ENCODE measurements around the gene DPYD.

DNA sequence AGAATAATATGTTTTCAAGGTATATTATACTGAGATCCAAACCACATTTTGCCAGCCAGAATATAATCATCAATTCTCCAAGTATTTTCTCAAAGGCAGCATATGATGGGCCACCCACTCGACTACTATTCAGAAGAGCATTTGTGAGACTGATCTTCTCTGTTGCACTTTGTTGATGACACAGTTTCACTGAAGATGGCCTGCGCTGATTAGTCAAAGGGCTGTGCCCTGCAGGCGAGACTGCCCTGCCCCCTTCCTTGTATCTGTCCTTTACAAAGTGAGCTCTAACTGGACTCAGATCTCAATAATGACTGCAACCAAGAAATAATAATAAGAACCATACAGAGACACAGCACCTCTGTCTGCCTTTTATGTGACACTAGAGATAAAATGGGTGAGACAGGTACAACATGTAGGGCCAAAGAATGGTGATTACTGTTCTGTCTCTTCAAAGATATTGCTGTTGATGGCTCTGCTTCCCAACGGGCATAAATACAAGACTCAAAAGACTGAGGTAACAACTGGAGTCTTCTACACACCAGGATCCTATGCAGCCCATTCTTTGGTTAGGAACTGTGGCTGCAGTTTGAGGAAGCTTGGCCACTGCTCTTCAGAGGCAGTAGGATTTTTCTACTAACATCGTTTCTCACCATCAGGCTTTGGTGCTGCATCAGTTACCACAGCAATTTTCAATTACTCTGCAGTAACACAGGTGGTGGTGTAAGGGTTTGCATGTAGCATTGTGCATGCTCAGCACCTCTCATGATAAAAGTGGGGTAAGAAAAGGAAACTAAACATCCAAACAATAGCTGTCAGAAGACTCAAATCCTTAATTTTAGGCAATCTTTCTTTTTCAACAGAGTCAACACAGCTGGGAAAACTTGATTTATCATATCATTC is 718.1 kb downstream of the DPYD start:
- TF ChIP-seq, protein P1, sequence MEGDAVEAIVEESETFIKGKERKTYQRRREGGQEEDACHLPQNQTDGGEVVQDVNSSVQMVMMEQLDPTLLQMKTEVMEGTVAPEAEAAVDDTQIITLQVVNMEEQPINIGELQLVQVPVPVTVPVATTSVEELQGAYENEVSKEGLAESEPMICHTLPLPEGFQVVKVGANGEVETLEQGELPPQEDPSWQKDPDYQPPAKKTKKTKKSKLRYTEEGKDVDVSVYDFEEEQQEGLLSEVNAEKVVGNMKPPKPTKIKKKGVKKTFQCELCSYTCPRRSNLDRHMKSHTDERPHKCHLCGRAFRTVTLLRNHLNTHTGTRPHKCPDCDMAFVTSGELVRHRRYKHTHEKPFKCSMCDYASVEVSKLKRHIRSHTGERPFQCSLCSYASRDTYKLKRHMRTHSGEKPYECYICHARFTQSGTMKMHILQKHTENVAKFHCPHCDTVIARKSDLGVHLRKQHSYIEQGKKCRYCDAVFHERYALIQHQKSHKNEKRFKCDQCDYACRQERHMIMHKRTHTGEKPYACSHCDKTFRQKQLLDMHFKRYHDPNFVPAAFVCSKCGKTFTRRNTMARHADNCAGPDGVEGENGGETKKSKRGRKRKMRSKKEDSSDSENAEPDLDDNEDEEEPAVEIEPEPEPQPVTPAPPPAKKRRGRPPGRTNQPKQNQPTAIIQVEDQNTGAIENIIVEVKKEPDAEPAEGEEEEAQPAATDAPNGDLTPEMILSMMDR (IDR thresholded peaks at IDR 0.05) = no peak
- TF ChIP-seq ZFX (IDR thresholded peaks at IDR 0.05; ENCODE audit: borderline replicate concordance) = no peak
